Measurements from ENCODE around the gene CD34. TPM values are rescaled to one million over a fixed set of nuclear protein-coding genes. Genes with fewer than 3 reads are reported as not detected.

The CD34 gene
- polyA plus RNA-seq, 1 donor from 2014 or later: not detected

- no peaks in the 10 kb centered on the region for H3K36me3 ChIP-seq (ENCODE audit: insufficient read depth, low read length)
- H3K27me3 ChIP-seq (ENCODE audit: insufficient read depth, low read depth, low read length): peaks cover 49% of the 10 kb centered on the region
- no peaks in the 10 kb centered on the region for H3K9me2 ChIP-seq (ENCODE audit: insufficient read depth, low read length)
- TF ChIP-seq RAD21 (conservative IDR thresholded peaks at IDR 0.05): no peak
- no peak for TF ChIP-seq MXI1 (conservative IDR thresholded peaks at IDR 0.05; ENCODE audit: poor library complexity, severe bottlenecking)
- no peak for TF ChIP-seq TAF1 (IDR thresholded peaks at IDR 0.05; ENCODE audit: low read depth)
- TF ChIP-seq EZH2 (IDR thresholded peaks at IDR 0.05; ENCODE audit: borderline replicate concordance, insufficient read depth, low read length, poor library complexity, severe bottlenecking): no peak
- TF ChIP-seq POLR2AphosphoS5 (IDR thresholded peaks at IDR 0.05): no peak
- no peak for TF ChIP-seq CTCF (IDR thresholded peaks at IDR 0.05; ENCODE audit: poor library complexity, severe bottlenecking)
- no peak for TF ChIP-seq SMC3 (conservative IDR thresholded peaks at IDR 0.05; ENCODE audit: poor library complexity)
- no peak for TF ChIP-seq EP300 (conservative IDR thresholded peaks at IDR 0.05; ENCODE audit: poor library complexity, severe bottlenecking)
- no peak for TF ChIP-seq REST (IDR thresholded peaks at IDR 0.05; ENCODE audit: borderline replicate concordance)
- no peak overlapping the region for H3K4me2 ChIP-seq (ENCODE audit: low read length)
- no peak overlapping the region for H3K27ac ChIP-seq (ENCODE audit: low read length)
- H3K9me3 ChIP-seq (ENCODE audit: low read length): peaks cover 6% of the 10 kb centered on the region
- H3K4me3 ChIP-seq (ENCODE audit: low read length): peak overlapping the region; percentile 25
- no peaks in the 10 kb centered on the region for H4K20me1 ChIP-seq (ENCODE audit: insufficient read depth)
- no peak overlapping the region for H2AFZ ChIP-seq (ENCODE audit: low read depth, low read length)
- H3K79me2 ChIP-seq (replicated peaks; ENCODE audit: insufficient read depth, low read length): no peaks in the 10 kb centered on the region
- no peaks in the 10 kb centered on the region for H3F3A ChIP-seq (ENCODE audit: insufficient read depth, low read length, poor library complexity, severe bottlenecking)
- no peak overlapping the region for H3K9ac ChIP-seq (ENCODE audit: low read length)
Observed at GRCh38 chr1:207958376-207959139, 47.6 kb upstream of the CD34 start.

GRCh38 chr1:207956986-207957385 lies 46.1 kb upstream of the CD34 start:
- TF ChIP-seq CTCF (IDR thresholded peaks at IDR 0.05; ENCODE audit: poor library complexity, severe bottlenecking): no peak
- Histone ChIP-seq H3K9ac (ENCODE audit: low read length) (no peak overlapping the region), H2AFZ (ENCODE audit: low read depth, low read length) (no peak overlapping the region), H3K9me2 (ENCODE audit: insufficient read depth, low read length) (no peaks in the 10 kb centered on the region), H3K79me2 (replicated peaks; ENCODE audit: insufficient read depth, low read length) (no peaks in the 10 kb centered on the region), H3K36me3 (ENCODE audit: insufficient read depth, low read length) (no peaks in the 10 kb centered on the region), H3F3A (ENCODE audit: insufficient read depth, low read length, poor library complexity, severe bottlenecking) (no peaks in the 10 kb centered on the region), H3K4me2 (ENCODE audit: low read length) (no peak overlapping the region), H4K20me1 (ENCODE audit: insufficient read depth) (no peaks in the 10 kb centered on the region), H3K27ac (ENCODE audit: low read length) (no peak overlapping the region), H3K27me3 (ENCODE audit: insufficient read depth, low read depth, low read length) (peaks cover 42% of the 10 kb centered on the region), H3K4me3 (ENCODE audit: low read length) (no peak overlapping the region), H3K9me3 (ENCODE audit: low read length) (peaks cover 6% of the 10 kb centered on the region)

Data from neural cell (in vitro differentiated cells).